Neural crest cell (in vitro differentiated cells): ENCODE results near the gene ZDHHC4. TPM values are rescaled to one million over a fixed set of nuclear protein-coding genes. Genes with fewer than 3 reads are reported as not detected.

Experiments
- DNase-seq: peaks from one replicate; pipeline ENCODE4 v3.0.0; 2021; ENCODE audit warnings: low read depth, mixed read lengths, low spot score
- H3K27ac Mint-ChIP-seq: one replicate; pipeline ENCODE4 v1.8.0; 2021; ENCODE audit warnings: mild to moderate bottlenecking, mixed read lengths; ENCODE audit not compliant: unreplicated experiment
- H3K27me3 Mint-ChIP-seq: 2 replicates; pipeline ENCODE4 v1.8.0; 2021; ENCODE audit warnings: low read depth, mild to moderate bottlenecking, mixed read lengths
- H3K36me3 Mint-ChIP-seq: 2 replicates; pipeline ENCODE4 v1.8.0; 2021; ENCODE audit warnings: low read depth, mild to moderate bottlenecking, mixed read lengths
- H3K4me1 Mint-ChIP-seq: 2 replicates; pipeline ENCODE4 v1.8.0; 2021; ENCODE audit warnings: mixed read lengths
- H3K4me3 Mint-ChIP-seq: one replicate; pipeline ENCODE4 v1.8.0; 2021; ENCODE audit warnings: mild to moderate bottlenecking, mixed read lengths
- H3K9me3 Mint-ChIP-seq: 2 replicates; pipeline ENCODE4 v1.8.0; 2021; ENCODE audit warnings: mixed read lengths
- total RNA-seq: library from RNA; stranded (reverse); gene quantifications from 2 replicates; pipeline ENCODE4 v1.2.1, GENCODE V29; 2021
- TF ChIP-seq, protein P1 (sequence below): fragments of 200-600 bp; sonication (generic); conservative IDR thresholded peaks from 2 replicates; pipeline ENCODE4 v1.5.0; 2021; ENCODE audit warnings: antibody characterized with exemption, mild to moderate bottlenecking

The ZDHHC4 gene
- total RNA-seq, 1 donor from 2014 or later: 78.6 TPM

DNA sequence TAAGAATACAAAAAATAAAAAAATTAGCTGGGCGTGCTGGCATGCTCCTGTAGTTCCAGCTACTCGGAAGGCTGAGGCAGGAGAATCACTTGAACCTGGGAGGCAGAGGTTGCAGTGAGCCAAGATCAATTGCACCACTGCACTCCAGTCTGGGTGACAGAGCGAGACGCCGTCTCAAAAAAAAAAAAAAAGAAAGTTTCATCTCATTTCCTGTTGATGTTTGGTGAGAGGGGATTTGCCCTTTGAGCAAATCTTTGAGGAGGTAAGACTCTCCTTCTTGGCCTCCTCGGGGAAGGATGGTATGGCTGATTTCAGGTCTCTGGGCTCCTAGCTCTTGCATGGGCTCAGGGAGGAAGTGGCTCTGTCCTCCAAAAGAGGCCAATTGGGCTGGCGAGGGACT is 22.4 kb upstream of the ZDHHC4 start:
- TF ChIP-seq, protein P1, sequence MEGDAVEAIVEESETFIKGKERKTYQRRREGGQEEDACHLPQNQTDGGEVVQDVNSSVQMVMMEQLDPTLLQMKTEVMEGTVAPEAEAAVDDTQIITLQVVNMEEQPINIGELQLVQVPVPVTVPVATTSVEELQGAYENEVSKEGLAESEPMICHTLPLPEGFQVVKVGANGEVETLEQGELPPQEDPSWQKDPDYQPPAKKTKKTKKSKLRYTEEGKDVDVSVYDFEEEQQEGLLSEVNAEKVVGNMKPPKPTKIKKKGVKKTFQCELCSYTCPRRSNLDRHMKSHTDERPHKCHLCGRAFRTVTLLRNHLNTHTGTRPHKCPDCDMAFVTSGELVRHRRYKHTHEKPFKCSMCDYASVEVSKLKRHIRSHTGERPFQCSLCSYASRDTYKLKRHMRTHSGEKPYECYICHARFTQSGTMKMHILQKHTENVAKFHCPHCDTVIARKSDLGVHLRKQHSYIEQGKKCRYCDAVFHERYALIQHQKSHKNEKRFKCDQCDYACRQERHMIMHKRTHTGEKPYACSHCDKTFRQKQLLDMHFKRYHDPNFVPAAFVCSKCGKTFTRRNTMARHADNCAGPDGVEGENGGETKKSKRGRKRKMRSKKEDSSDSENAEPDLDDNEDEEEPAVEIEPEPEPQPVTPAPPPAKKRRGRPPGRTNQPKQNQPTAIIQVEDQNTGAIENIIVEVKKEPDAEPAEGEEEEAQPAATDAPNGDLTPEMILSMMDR: no peak
- Mint-ChIP-seq H3K9me3 (no peaks in the 10 kb centered on the region), H3K27ac (no peak overlapping the region), H3K4me3 (no peak overlapping the region), H3K27me3 (peaks cover under 1% of the 10 kb centered on the region), H3K4me1 (no peaks in the 10 kb centered on the region), H3K36me3 (no peaks in the 10 kb centered on the region)
- no peak for DNase-seq

DNA sequence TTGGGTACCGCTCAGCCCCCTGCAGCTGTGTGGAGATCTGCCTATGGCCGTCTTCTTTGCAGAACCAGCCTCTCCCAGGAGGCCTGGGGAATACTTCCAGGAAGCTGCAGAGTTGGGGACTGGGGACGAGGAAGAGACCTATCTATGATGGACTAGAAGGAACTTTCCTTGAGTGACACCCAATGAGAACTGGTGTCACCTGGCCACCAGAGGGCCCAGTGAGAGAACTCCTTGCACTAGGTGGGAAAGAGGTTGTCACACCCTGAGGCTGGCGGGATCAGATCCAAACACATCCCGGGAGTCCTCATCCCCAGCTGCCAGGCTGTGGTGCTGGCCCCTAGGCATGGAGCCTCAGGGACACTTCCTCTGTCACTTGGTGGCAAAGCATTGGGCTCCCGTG is 21.1 kb upstream of the ZDHHC4 start:
- Mint-ChIP-seq H3K27ac (no peak overlapping the region), H3K4me1 (no peaks in the 10 kb centered on the region), H3K9me3 (no peaks in the 10 kb centered on the region), H3K36me3 (no peaks in the 10 kb centered on the region), H3K4me3 (no peak overlapping the region), H3K27me3 (peaks cover 3% of the 10 kb centered on the region)
- no peak for DNase-seq
- TF ChIP-seq, protein P1: peak; percentile 39

DNA sequence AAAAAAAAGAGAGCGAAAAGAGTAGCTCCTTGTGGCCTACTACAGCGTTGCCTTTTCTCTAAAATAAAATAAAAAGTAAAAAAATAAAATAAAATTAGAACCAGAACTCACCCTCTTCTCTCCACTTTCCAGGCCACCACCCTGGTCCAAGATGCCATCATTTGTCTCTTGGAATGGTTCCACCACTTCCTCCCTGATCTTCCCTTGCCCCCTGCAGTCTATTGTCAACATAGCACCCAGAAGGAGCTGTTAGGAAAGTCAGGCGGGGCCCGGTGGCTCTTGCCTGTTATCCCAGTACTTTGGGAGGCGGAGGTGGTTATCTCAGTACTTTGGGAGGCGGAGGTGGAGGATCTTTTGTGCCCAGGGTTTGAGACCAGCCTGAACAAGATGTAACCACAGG is 18.4 kb upstream of the ZDHHC4 start:
- Mint-ChIP-seq H3K4me3 (no peak overlapping the region), H3K36me3 (no peaks in the 10 kb centered on the region), H3K9me3 (no peaks in the 10 kb centered on the region), H3K27me3 (peaks cover 3% of the 10 kb centered on the region), H3K4me1 (no peaks in the 10 kb centered on the region), H3K27ac (no peak overlapping the region)
- DNase-seq: no peak
- TF ChIP-seq, protein P1: peak; percentile 51

DNA sequence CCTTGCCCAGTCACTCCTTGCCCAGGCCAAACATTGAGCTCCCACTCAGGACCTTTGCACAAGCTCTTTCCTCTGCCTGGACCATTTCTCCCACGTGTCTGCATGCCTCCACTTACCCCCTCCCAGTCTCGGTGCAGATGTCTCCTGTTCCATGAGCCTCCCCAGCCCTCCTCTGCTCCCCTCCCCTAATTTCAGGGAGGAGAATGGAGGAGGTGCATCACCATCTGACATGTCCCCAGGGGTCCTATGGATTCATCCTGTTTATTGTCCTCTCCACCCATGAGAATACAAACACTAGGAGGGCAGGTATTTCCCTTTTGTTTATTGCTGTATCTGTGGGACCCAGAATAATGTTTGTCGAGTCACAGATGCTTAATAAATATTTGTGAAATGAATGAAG is 17.4 kb upstream of the ZDHHC4 start:
- no peak for DNase-seq
- no peak overlapping the region for H3K27ac Mint-ChIP-seq
- H3K4me3 Mint-ChIP-seq: no peak overlapping the region
- H3K9me3 Mint-ChIP-seq: no peaks in the 10 kb centered on the region
- TF ChIP-seq, protein P1: no peak
- H3K36me3 Mint-ChIP-seq: no peaks in the 10 kb centered on the region
- peaks cover 6% of the 10 kb centered on the region for H3K27me3 Mint-ChIP-seq
- H3K4me1 Mint-ChIP-seq: no peaks in the 10 kb centered on the region

DNA sequence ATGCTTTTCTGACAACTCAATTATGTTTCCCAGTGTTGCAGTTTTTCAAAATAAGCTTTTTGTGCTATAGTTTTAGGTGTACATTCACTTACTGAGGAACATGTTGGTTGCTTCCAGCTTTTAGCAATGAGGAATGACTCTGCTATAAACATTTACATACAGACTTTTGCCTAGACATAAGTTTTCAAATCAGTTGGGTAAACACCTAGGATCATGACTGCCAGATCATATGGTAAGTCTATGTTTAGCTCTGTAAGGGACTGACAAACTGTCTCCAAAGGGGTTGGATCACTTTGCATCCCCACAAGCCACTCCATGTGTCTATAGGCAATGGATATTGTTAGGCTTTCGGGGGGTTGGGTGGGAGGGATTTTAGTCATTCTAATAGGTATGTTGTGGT is 15.1 kb upstream of the ZDHHC4 start:
- no peaks in the 10 kb centered on the region for H3K36me3 Mint-ChIP-seq
- H3K4me1 Mint-ChIP-seq: no peaks in the 10 kb centered on the region
- no peak overlapping the region for H3K27ac Mint-ChIP-seq

More for the DNA sequence above, 15.1 kb upstream of the ZDHHC4 start:
- Mint-ChIP-seq H3K9me3 (no peaks in the 10 kb centered on the region), H3K4me3 (no peak overlapping the region), H3K27me3 (peaks cover 6% of the 10 kb centered on the region)
- TF ChIP-seq, protein P1: no peak
- no peak for DNase-seq
